Naive thymus-derived CD8-positive, alpha-beta T cell (primary cell): ENCODE data around the gene CNGB1. TPM values are rescaled to one million over a fixed set of nuclear protein-coding genes. Genes with fewer than 3 reads are reported as not detected.
A peak's percentile ranks its signal among the peaks of the same experiment; 100 is the strongest.
"Not testable (repeated sequence)": the region's sequence is repeated elsewhere in the genome, so short reads cannot be mapped to it uniquely, and the experiment has no call there.

Source experiments
- ATAC-seq, 2 donors: fragments of 150-1000 bp; cut with Tn5 transposase in 1 of 2; sonication (Bioruptor Pico), chemical (Tn5 transposase) in 1 of 2; 1 replicate in 1 of 2; 2 replicates in 1 of 2; pipeline ENCODE4 v1.10.0; 2021; ENCODE audit warnings: mild to moderate bottlenecking in 2 of 2, moderate library complexity in 2 of 2
- POLR2A ChIA-PET: fragments of 350-600 bp; sonication (Branson Sonifier 250); formaldehyde crosslinking; loops from one replicate; lab custom pipeline; 2021; ENCODE audit warnings: antibody characterized with exemption; lab: Charles Lee
- DNase-seq, 10 donors: peaks; one replicate each; pipeline versions ENCODE4 v3.0.0 to v3.0.0-alpha.2; 2020 to 2022
- H3K27ac Mint-ChIP-seq, 10 donors: one replicate each; pipeline ENCODE4 v1.8.0; 2020 to 2022; ENCODE audit warnings: mild to moderate bottlenecking in 10 of 10, mixed read lengths in 10 of 10, moderate library complexity in 4 of 10, inconsistent platforms in 1 of 10
- H3K27me3 Mint-ChIP-seq, 5 donors: one replicate each; pipeline ENCODE4 v1.8.0; 2021 to 2022; ENCODE audit warnings: mixed read lengths in 5 of 5
- H3K36me3 Mint-ChIP-seq, 3 donors: one replicate each; pipeline ENCODE4 v1.8.0; 2020 to 2022; ENCODE audit warnings: mixed read lengths in 3 of 3, mild to moderate bottlenecking in 2 of 3, inconsistent platforms in 1 of 3
- H3K4me1 Mint-ChIP-seq, 4 donors: one replicate each; pipeline ENCODE4 v1.8.0; 2021 to 2022; ENCODE audit warnings: mixed read lengths in 4 of 4
- H3K4me3 Mint-ChIP-seq, 10 donors: one replicate each; pipeline ENCODE4 v1.8.0; 2020 to 2022; ENCODE audit warnings: mild to moderate bottlenecking in 10 of 10, mixed read lengths in 10 of 10, moderate library complexity in 6 of 10, inconsistent platforms in 1 of 10
- H3K9me3 Mint-ChIP-seq, 9 donors: one replicate each; pipeline ENCODE4 v1.8.0; 2020 to 2022; ENCODE audit warnings: mixed read lengths in 9 of 9, mild to moderate bottlenecking in 3 of 9, inconsistent platforms in 1 of 9, moderate library complexity in 1 of 9
- polyA plus RNA-seq, 3 donors: library from polyadenylated mRNA; unstranded; fragments of 300-500 nt; fragmentation: Illumina TruSeq; gene quantifications; one replicate each; pipeline ENCODE4 v1.2.3, GENCODE V29; 2021
- total RNA-seq, 8 experiments: library from RNA in 2 of 8; stranded (reverse) in 2 of 8; gene quantifications; one replicate each; pipeline ENCODE4 v1.2.3 and lab custom pipeline; 2021 to 2026

Gene CNGB1
- total and polyA plus RNA-seq, 5 experiments from 2014 or later = not detected

DNA sequence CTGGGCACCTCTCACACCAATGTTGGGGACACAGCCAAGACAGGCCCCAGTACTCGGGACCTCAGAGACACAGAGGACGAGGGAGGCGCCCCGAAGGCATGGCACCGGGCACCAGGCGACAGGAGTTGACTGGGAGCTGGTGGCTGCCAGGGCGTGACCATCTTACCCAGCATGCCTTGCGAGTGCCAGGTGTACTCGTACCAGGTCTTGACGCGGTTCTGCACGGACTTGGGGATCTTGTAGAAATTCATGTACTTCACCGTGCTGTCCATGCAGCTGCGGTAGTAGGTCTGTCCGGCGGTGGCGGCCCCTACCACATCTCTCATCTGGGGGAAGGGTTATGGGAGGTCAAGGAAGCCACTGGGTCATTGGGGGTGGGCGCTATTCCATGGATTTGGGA is 67.3 kb downstream of the CNGB1 start:
- H3K9me3 Mint-ChIP-seq = no peaks in the 10 kb centered on the region
- no peak overlapping the region for H3K4me3 Mint-ChIP-seq
- H3K27me3 Mint-ChIP-seq = peaks cover 6 to 27% (median 14%) of the 10 kb centered on the region in 5 donors
- DNase-seq (no peak), ATAC-seq (no peak)
- no peak overlapping the region for H3K27ac Mint-ChIP-seq
- H3K36me3 Mint-ChIP-seq = no peaks in the 10 kb centered on the region
- H3K4me1 Mint-ChIP-seq = peaks cover 4 to 9% (median 6%) of the 10 kb centered on the region in 4 donors
- POLR2A ChIA-PET = interaction anchor here (0.5 kb wide), 1 partner anchor 194 kb away, joined by 5 read pairs; no protein-coding TSS in a partner anchor

DNA sequence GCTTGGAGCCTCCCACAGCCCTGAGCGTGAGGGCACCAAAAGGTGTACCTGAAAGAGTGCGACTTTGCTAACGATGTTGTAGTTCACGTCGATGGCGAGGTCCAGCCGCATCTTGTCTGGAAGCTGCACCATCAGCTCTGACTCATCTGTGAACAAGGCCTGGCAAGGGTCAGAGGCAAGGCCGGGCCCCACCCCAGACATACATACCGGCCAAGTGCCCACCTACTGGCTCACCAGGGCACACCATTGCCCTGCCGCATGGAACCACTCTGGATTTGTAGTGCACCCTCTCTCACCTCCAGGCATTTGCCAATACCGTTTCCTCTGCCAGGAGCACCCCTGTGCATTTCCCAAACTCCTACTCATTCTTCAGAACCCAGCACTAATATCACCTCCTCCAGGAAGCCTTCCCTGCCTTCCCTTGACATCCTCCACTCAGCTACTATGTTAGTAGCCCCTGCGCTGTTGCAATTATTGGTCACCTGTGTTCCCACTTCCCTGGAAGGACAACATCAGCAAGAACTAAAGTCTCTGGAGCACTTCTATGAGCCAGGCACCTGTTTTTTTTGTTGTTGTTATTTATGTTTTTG is 69.4 kb downstream of the CNGB1 start:
- no peak for ATAC-seq
- H3K27me3 Mint-ChIP-seq = peaks cover 6 to 27% (median 14%) of the 10 kb centered on the region in 5 donors
- H3K9me3 Mint-ChIP-seq = no peaks in the 10 kb centered on the region
- no peak overlapping the region for H3K4me3 Mint-ChIP-seq
- H3K4me1 Mint-ChIP-seq = peaks cover 4 to 9% (median 6%) of the 10 kb centered on the region in 4 donors
- no peaks in the 10 kb centered on the region for H3K36me3 Mint-ChIP-seq
- no peak overlapping the region for H3K27ac Mint-ChIP-seq
- DNase-seq = no peak
- POLR2A ChIA-PET = no interaction called here

GRCh38 chr16:57900796-57901479 is 70.0 kb downstream of the CNGB1 start:
- Mint-ChIP-seq H3K27me3 (peaks cover 4 to 27% (median 14%) of the 10 kb centered on the region in 5 donors), H3K27ac (peak overlapping the region in 2 of 10 donors; percentile 49 to 79), H3K36me3 (no peaks in the 10 kb centered on the region), H3K9me3 (no peaks in the 10 kb centered on the region), H3K4me3 (no peak overlapping the region), H3K4me1 (peaks cover 3 to 6% (median 4%) of the 10 kb centered on the region in 4 donors)
- POLR2A ChIA-PET = no interaction called here
- no peak for DNase-seq
- no peak for ATAC-seq

- H3K27ac Mint-ChIP-seq = peak overlapping the region in 2 of 10 donors; percentile 11 to 43
- POLR2A ChIA-PET = interaction anchor here (1.1 kb wide), 1 partner anchor 100 kb away, joined by 3 read pairs; the partner anchor contains the start of gene ZNF319
Observed at GRCh38 chr16:57899771-57900661, 70.9 kb downstream of the CNGB1 start.

DNA sequence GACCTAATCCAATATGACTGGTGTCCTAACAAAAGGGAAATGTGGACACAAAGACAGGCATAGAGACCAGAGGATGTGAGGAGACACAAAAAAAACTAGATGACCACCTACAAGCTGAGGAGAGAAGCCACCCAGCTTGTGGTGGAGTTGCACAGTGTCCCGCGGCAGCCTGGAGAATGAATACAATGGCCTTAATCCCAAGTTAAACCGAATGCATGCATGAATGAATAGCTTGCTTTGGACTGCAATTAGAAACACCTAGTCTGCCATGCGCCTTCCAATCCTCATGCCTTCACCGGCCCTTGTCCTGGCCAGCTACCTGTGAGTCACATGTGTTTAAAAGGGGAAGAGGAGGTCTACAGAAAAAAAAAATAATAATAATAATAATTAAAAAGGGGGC is 72.0 kb downstream of the CNGB1 start:
- POLR2A ChIA-PET = interaction anchor here (2.0 kb wide), 1 partner anchor 101 kb away, joined by 8 read pairs; the partner anchor contains the start of genes USB1 and ZNF319
- H3K4me1 Mint-ChIP-seq = peaks cover 7 to 18% (median 13%) of the 10 kb centered on the region in 4 donors
- no peak overlapping the region for H3K27ac Mint-ChIP-seq
- H3K27me3 Mint-ChIP-seq = peaks cover 5 to 26% (median 13%) of the 10 kb centered on the region in 5 donors
- ATAC-seq (no peak), DNase-seq (peak in 1 of 10 donors; percentile 27)
- no peaks in the 10 kb centered on the region for H3K36me3 Mint-ChIP-seq
- H3K4me3 Mint-ChIP-seq = no peak overlapping the region
- no peaks in the 10 kb centered on the region for H3K9me3 Mint-ChIP-seq

More at GRCh38 chr16:57899771-57900661, 70.9 kb downstream of the CNGB1 start:
- Mint-ChIP-seq H3K27me3 (peaks cover 4 to 27% (median 14%) of the 10 kb centered on the region in 5 donors), H3K4me3 (peak overlapping the region in 1 of 10 donors; percentile 3), H3K4me1 (peaks cover 4 to 7% (median 4%) of the 10 kb centered on the region in 4 donors), H3K36me3 (no peaks in the 10 kb centered on the region), H3K9me3 (no peaks in the 10 kb centered on the region)
- ATAC-seq (peak; percentile 81 to 92), DNase-seq (peak; percentile 49 to 88 (median 74))

GRCh38 chr16:57897996-57898395 is 72.9 kb downstream of the CNGB1 start:
- H3K27ac Mint-ChIP-seq = no peak overlapping the region
- no peaks in the 10 kb centered on the region for H3K9me3 Mint-ChIP-seq
- H3K4me1 Mint-ChIP-seq = peaks cover 7 to 20% (median 15%) of the 10 kb centered on the region in 4 donors
- DNase-seq = no peak
- H3K36me3 Mint-ChIP-seq = no peaks in the 10 kb centered on the region
- POLR2A ChIA-PET = interaction anchor here (2.0 kb wide), 1 partner anchor 102 kb away, joined by 8 read pairs; the partner anchor contains the start of genes USB1 and ZNF319
- H3K4me3 Mint-ChIP-seq = no peak overlapping the region
- H3K27me3 Mint-ChIP-seq = peaks cover 3 to 19% (median 9%) of the 10 kb centered on the region in 5 donors
- ATAC-seq = no peak

DNA sequence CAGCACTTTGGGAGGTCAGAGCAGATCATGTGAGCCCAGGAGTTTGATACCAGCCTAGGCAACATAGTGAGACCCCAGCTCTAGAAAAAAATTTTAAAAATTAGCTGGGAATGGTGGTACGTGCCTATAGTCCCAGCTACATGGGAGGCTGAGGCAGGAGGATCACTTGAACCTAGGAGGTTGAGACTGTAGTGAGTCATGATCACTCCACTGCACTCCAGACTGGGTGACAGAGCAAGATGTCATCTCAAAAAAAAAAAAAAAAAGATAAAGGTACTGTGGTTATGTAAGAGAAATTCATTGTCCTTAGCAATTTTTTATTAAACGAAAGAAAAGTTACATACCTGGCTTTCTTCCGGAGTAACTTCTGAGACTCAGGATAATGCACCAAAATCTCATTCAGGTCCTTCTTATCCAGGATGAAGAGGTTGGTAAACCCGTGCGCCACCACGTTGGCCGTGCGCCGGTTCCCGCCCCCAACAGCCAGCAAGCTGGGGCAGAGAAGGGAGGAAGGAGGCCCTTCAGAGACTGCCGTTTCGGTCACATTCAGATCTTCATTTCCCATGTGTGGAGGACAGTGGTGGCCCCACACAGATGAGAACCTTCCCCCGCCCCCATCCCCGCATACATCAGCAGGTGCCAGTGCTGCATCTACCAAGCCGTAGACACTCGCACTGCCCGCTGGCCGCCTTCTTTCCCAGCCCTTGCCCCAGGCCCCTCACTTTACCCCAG is 73.7 kb downstream of the CNGB1 start:
- Mint-ChIP-seq H3K4me3 (no peak overlapping the region), H3K4me1 (peaks cover 6 to 24% (median 17%) of the 10 kb centered on the region in 4 donors), H3K9me3 (no peaks in the 10 kb centered on the region), H3K36me3 (no peaks in the 10 kb centered on the region), H3K27me3 (peaks cover 7 to 21% (median 11%) of the 10 kb centered on the region in 5 donors), H3K27ac (no peak overlapping the region)
- no peak for ATAC-seq
- POLR2A ChIA-PET = interaction anchor here (0.7 to 2.0 kb wide), 2 partner anchors 30 to 103 kb away, joined by 4 to 8 read pairs; partner anchors contain the start of genes USB1 and ZNF319
- peak in 1 of 10 donors; percentile 57 for DNase-seq

DNA sequence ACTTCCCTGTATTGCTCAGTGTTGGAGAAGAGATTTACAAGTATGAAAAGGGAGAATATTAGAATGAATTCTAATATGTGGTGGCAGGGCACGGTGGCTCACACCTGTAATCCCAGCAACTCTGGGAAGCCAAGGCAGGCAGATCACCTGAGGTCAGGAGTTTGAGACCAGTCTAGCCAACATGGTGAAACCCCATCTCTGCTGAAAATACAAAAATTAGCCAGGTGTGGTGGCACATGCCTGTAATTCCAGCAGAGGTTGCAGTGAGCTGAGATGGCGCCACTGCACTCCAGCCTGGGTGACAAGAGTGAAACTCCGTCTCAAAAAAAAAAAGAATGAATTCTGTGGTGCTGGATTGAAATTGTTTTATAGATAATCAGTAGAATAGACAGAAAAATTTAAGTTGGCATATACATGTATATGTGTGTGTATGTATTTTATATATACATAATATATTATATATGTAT is 75.8 kb downstream of the CNGB1 start:
- POLR2A ChIA-PET, H3K36me3 Mint-ChIP-seq, ATAC-seq, H3K9me3 Mint-ChIP-seq, H3K4me3 Mint-ChIP-seq: not testable (repeated sequence)
- Mint-ChIP-seq H3K27ac (peak overlapping the region in 2 of 10 donors; percentile 6 to 9), H3K4me1 (peaks cover 6 to 34% (median 17%) of the 10 kb centered on the region in 4 donors), H3K27me3 (peaks cover 7 to 21% (median 14%) of the 10 kb centered on the region in 5 donors)
- peak in 1 of 10 donors; percentile 43 for DNase-seq

DNA sequence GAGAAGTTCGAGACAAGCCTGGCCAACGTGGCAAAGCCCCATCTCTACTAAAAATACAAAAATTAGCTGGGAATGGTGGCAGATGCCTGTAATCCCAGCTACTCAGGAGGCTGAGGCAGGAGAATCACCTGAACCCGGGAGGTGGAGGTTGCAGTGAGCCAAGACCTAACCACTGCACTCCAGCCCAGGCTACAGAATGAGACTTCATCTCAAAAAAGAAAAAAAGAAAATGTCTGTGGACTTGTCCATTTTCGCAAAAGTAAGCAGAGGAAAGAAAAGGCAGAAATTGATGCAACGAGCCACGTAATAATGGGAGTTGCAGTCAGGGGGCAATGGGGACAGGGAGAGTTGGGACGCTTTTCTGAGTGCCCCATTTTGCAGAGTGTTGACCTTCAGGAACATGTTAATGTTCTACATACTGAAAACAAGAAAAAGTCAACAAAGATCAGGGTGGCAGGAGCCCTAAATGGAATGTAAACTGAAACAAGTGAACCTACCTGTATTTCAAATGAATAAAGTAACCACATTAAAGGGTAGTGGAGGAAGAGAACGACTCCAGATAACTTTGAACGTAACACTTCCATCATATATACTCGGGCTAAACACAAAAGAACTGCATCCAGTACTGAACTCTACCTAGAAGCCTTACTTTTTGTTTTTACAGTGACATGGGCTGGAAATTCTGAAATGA is 76.4 kb downstream of the CNGB1 start:
- Mint-ChIP-seq H3K4me1 (peaks cover 3 to 37% (median 12%) of the 10 kb centered on the region in 4 donors), H3K36me3 (no peaks in the 10 kb centered on the region), H3K4me3 (peak overlapping the region in 2 of 10 donors; percentile 28 to 58), H3K27ac (peak overlapping the region in 2 of 10 donors; percentile 6 to 9), H3K9me3 (no peaks in the 10 kb centered on the region), H3K27me3 (peaks cover 5 to 16% (median 10%) of the 10 kb centered on the region in 5 donors)
- DNase-seq = peak in 1 of 10 donors; percentile 21
- POLR2A ChIA-PET = no interaction called here
- peak in 1 of 2 donors; percentile 40 for ATAC-seq

- ATAC-seq (no peak), DNase-seq (peak in 1 of 10 donors; percentile 43)
- H3K27ac Mint-ChIP-seq = peak overlapping the region in 1 of 10 donors; percentile 80
- H3K36me3 Mint-ChIP-seq = no peaks in the 10 kb centered on the region
- H3K4me1 Mint-ChIP-seq = peaks cover 3 to 42% (median 12%) of the 10 kb centered on the region in 4 donors
- H3K4me3 Mint-ChIP-seq = peak overlapping the region in 1 of 10 donors; percentile 58
- POLR2A ChIA-PET = no interaction called here
- no peaks in the 10 kb centered on the region for H3K9me3 Mint-ChIP-seq
- H3K27me3 Mint-ChIP-seq = peaks cover 5 to 17% (median 10%) of the 10 kb centered on the region in 5 donors
Observed at GRCh38 chr16:57893559-57894389, 77.2 kb downstream of the CNGB1 start.
